ENCODE results near the gene HPGDS.

The HPGDS gene

DNA sequence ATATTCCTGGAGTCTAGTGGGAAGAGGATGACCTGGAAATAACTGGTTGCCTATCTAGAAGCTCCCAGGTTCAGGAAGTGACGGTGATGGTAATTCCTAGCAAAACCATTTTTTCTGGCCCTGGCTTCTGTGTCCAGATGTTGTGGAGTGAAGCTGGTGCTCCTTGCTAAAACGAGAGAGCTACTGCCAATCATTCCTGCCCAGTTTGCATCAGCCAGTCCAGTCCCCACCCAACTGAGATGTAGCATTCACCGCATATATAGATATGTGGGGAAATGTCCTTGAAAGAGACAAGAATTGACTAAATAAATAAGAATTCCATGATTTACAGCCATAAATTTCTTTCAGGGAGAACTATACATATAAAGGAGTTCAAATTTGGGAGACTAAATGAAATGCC is 6.3 kb downstream of the HPGDS start:
- CTCF ChIA-PET = no interaction called here
- Histone ChIP-seq H3K4me3 (ENCODE audit: low read depth, low read length) (no peak overlapping the region), H3K27ac (ENCODE audit: extremely low read depth, low read depth, low read length) (no peak overlapping the region), H3K4me1 (ENCODE audit: control insufficient read depth, insufficient read depth, low read length) (no peaks in the 10 kb centered on the region), H3K36me3 (ENCODE audit: control insufficient read depth in 2 of 2, insufficient read depth in 1 of 2, low read length in 2 of 2) (no peaks in the 10 kb centered on the region), H3K9me3 (ENCODE audit: control insufficient read depth, insufficient read depth, low read depth, low read length) (no peaks in the 10 kb centered on the region)
- POLR2A ChIA-PET = no interaction called here
- TF ChIP-seq MYNN (tag by site-specific recombination; IDR thresholded peaks at IDR 0.05; ENCODE audit: borderline replicate concordance) (no peak), IKZF3 (tag by site-specific recombination; IDR thresholded peaks at IDR 0.05) (no peak), GLIS1 (tag by site-specific recombination; IDR thresholded peaks at IDR 0.05) (no peak), MEIS1 (CRISPR knock-in tag; IDR thresholded peaks at IDR 0.05; ENCODE audit: borderline replicate concordance) (no peak), ZNF544 (tag by site-specific recombination; IDR thresholded peaks at IDR 0.05) (no peak), ZFP41 (tag by site-specific recombination; IDR thresholded peaks at IDR 0.05; ENCODE audit: borderline replicate concordance) (no peak), ZNF26 (tag by site-specific recombination; IDR thresholded peaks at IDR 0.05) (no peak), ZNF37A (tag by site-specific recombination; IDR thresholded peaks at IDR 0.05) (no peak)
- TF ChIP-seq, protein P1, sequence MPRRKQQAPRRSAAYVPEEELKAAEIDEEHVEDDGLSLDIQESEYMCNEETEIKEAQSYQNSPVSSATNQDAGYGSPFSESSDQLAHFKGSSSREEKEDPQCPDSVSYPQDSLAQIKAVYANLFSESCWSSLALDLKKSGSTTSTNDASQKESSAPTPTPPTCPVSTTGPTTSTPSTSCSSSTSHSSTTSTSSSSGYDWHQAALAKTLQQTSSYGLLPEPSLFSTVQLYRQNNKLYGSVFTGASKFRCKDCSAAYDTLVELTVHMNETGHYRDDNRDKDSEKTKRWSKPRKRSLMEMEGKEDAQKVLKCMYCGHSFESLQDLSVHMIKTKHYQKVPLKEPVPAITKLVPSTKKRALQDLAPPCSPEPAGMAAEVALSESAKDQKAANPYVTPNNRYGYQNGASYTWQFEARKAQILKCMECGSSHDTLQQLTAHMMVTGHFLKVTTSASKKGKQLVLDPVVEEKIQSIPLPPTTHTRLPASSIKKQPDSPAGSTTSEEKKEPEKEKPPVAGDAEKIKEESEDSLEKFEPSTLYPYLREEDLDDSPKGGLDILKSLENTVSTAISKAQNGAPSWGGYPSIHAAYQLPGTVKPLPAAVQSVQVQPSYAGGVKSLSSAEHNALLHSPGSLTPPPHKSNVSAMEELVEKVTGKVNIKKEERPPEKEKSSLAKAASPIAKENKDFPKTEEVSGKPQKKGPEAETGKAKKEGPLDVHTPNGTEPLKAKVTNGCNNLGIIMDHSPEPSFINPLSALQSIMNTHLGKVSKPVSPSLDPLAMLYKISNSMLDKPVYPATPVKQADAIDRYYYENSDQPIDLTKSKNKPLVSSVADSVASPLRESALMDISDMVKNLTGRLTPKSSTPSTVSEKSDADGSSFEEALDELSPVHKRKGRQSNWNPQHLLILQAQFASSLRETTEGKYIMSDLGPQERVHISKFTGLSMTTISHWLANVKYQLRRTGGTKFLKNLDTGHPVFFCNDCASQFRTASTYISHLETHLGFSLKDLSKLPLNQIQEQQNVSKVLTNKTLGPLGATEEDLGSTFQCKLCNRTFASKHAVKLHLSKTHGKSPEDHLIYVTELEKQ (tag by site-specific recombination; IDR thresholded peaks at IDR 0.05; ENCODE audit: borderline replicate concordance) = no peak

DNA sequence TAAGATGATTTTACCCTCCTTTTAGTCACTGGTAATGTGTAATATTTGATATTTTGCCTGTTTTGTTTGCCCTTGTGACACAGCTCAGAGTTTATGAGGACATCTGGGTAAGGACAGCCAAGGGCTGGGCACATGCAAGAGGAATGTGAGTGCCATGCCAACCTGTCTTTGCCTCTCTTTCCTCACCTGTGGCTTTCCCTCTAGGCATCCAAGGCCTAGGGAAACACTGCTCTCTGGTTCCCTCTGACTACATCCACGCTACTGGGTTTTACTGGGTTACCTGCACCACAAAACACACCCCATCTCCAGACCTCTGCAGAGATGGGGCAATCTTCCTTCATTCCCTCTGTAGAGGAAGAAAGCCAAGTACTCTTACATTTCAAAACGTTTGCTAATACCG is 7.7 kb downstream of the HPGDS start:
- no peak overlapping the region for H3K27ac ChIP-seq (ENCODE audit: extremely low read depth, low read depth, low read length)
- H3K4me1 ChIP-seq (ENCODE audit: control insufficient read depth, insufficient read depth, low read length) = no peaks in the 10 kb centered on the region
- H3K4me3 ChIP-seq (ENCODE audit: low read depth, low read length) = no peak overlapping the region
- CTCF ChIA-PET = no interaction called here
- POLR2A ChIA-PET = no interaction called here
- H3K9me3 ChIP-seq (ENCODE audit: control insufficient read depth, insufficient read depth, low read depth, low read length) = no peaks in the 10 kb centered on the region
- TF ChIP-seq ZNF549 (tag by site-specific recombination; IDR thresholded peaks at IDR 0.05) (no peak), ZNF747 (tag by site-specific recombination; IDR thresholded peaks at IDR 0.05) (no peak), ZNF785 (tag by site-specific recombination; IDR thresholded peaks at IDR 0.05) (no peak)
- H3K36me3 ChIP-seq (ENCODE audit: control insufficient read depth in 2 of 2, insufficient read depth in 1 of 2, low read length in 2 of 2) = no peaks in the 10 kb centered on the region

- no peak overlapping the region for H3K4me3 ChIP-seq (ENCODE audit: low read depth, low read length)
- H3K36me3 ChIP-seq (ENCODE audit: control insufficient read depth in 2 of 2, insufficient read depth in 1 of 2, low read length in 2 of 2) = no peaks in the 10 kb centered on the region
- H3K4me1 ChIP-seq (ENCODE audit: control insufficient read depth, insufficient read depth, low read length) = no peaks in the 10 kb centered on the region
- H3K27ac ChIP-seq (ENCODE audit: extremely low read depth, low read depth, low read length) = no peak overlapping the region
- ChIA-PET CTCF (interaction anchor here (0.6 kb wide), 1 partner anchor 671 kb away, joined by 3 read pairs; no protein-coding TSS in a partner anchor), POLR2A (no interaction called here)
- no peaks in the 10 kb centered on the region for H3K9me3 ChIP-seq (ENCODE audit: control insufficient read depth, insufficient read depth, low read depth, low read length)
- TF ChIP-seq, protein P2, sequence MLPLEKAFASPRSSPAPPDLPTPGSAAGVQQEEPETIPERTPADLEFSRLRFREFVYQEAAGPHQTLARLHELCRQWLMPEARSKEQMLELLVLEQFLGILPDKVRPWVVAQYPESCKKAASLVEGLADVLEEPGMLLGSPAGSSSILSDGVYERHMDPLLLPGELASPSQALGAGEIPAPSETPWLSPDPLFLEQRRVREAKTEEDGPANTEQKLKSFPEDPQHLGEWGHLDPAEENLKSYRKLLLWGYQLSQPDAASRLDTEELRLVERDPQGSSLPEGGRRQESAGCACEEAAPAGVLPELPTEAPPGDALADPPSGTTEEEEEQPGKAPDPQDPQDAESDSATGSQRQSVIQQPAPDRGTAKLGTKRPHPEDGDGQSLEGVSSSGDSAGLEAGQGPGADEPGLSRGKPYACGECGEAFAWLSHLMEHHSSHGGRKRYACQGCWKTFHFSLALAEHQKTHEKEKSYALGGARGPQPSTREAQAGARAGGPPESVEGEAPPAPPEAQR (tag by site-specific recombination; IDR thresholded peaks at IDR 0.05) = no peak
- TF ChIP-seq ZNF157 (tag by site-specific recombination; IDR thresholded peaks at IDR 0.05) = no peak
- TF ChIP-seq, protein P3, sequence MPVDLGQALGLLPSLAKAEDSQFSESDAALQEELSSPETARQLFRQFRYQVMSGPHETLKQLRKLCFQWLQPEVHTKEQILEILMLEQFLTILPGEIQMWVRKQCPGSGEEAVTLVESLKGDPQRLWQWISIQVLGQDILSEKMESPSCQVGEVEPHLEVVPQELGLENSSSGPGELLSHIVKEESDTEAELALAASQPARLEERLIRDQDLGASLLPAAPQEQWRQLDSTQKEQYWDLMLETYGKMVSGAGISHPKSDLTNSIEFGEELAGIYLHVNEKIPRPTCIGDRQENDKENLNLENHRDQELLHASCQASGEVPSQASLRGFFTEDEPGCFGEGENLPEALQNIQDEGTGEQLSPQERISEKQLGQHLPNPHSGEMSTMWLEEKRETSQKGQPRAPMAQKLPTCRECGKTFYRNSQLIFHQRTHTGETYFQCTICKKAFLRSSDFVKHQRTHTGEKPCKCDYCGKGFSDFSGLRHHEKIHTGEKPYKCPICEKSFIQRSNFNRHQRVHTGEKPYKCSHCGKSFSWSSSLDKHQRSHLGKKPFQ (tag by site-specific recombination; IDR thresholded peaks at IDR 0.05) = no peak
Observed at GRCh38 chr4:94334476-94334875, 8.2 kb downstream of the HPGDS start.
